ENCODE data around the gene OLIG3.

The OLIG3 gene

GRCh38 chr6:137494281-137494987, at the start of gene OLIG3:
Gene OLIG3, minus strand, starts transcription at chr6:137494394. Its CDS starts 224 bp downstream, at chr6:137494170.
- no peak for DNase-seq (ENCODE audit: low spot score)

GRCh38 chr6:137543114-137543513, 48.9 kb upstream of the OLIG3 start:
- no peak for DNase-seq (ENCODE audit: low spot score)

GRCh38 chr6:137542713-137543112, 48.5 kb upstream of the OLIG3 start:
- DNase-seq (ENCODE audit: low spot score), result no peak

GRCh38 chr6:137541534-137542063, 47.4 kb upstream of the OLIG3 start:
- DNase-seq (ENCODE audit: low spot score), result no peak

GRCh38 chr6:137536104-137536773, 42.0 kb upstream of the OLIG3 start:
- no peak for DNase-seq (ENCODE audit: low spot score)

- DNase-seq (ENCODE audit: low spot score), result no peak
Observed at GRCh38 chr6:137531376-137532092, 37.3 kb upstream of the OLIG3 start.

- no peak for DNase-seq (ENCODE audit: low spot score)
Observed at GRCh38 chr6:137530404-137530803, 36.2 kb upstream of the OLIG3 start.

- DNase-seq (ENCODE audit: low spot score), result no peak
Observed at GRCh38 chr6:137522831-137523230, 28.6 kb upstream of the OLIG3 start.

- DNase-seq (ENCODE audit: low spot score), result no peak
Observed at GRCh38 chr6:137522198-137522798, 28.1 kb upstream of the OLIG3 start.

GRCh38 chr6:137520520-137520919, 26.3 kb upstream of the OLIG3 start:
- DNase-seq (ENCODE audit: low spot score), result no peak

- DNase-seq (ENCODE audit: low spot score), result no peak
Observed at GRCh38 chr6:137519629-137520176, 25.5 kb upstream of the OLIG3 start.

- no peak for DNase-seq (ENCODE audit: low spot score)
Observed at GRCh38 chr6:137518386-137518983, 24.3 kb upstream of the OLIG3 start.

- DNase-seq (ENCODE audit: low spot score), result no peak
Observed at GRCh38 chr6:137514418-137514817, 20.2 kb upstream of the OLIG3 start.

GRCh38 chr6:137512757-137513605, 18.8 kb upstream of the OLIG3 start:
- no peak for DNase-seq (ENCODE audit: low spot score)

GRCh38 chr6:137510923-137511322, 16.7 kb upstream of the OLIG3 start:
- DNase-seq (ENCODE audit: low spot score), result no peak

- no peak for DNase-seq (ENCODE audit: low spot score)
Observed at GRCh38 chr6:137498481-137499190, 4.4 kb upstream of the OLIG3 start.

- no peak for DNase-seq (ENCODE audit: low spot score)
Observed at GRCh38 chr6:137497721-137498463, 3.7 kb upstream of the OLIG3 start.

- DNase-seq (ENCODE audit: low spot score), result no peak
Observed at GRCh38 chr6:137496909-137497720, 2.9 kb upstream of the OLIG3 start.

Data from HuH-7 (cell line).